CD4-positive, alpha-beta T cell treated with Interleukin-2 at 100 ng/mL for 4 hours (primary cell): ENCODE measurements around the gene RECQL5.

Experiments
- DNase-seq: peaks from one replicate; pipeline ENCODE4 v3.0.0-alpha.2; 2020; ENCODE audit warnings: low spot score

RECQL5 gene

GRCh38 chr17:75633486-75634375, 33.2 kb downstream of the RECQL5 start:
- peak; percentile 51 for DNase-seq

- DNase-seq, result peak; percentile 82
These were observed 34.0 kb downstream of the RECQL5 start, which contains the start of gene SMIM5 for GRCh38 chr17:75632863-75633485. Gene SMIM5, plus strand, starts transcription at chr17:75633434. Its CDS starts 6,768 bp downstream, at chr17:75640202.

GRCh38 chr17:75632428-75632827, 34.5 kb downstream of the RECQL5 start:
- no peak for DNase-seq

- no peak for DNase-seq
These were observed 35.6 kb downstream of the RECQL5 start for GRCh38 chr17:75631353-75631752.

GRCh38 chr17:75630071-75630917, 36.7 kb downstream of the RECQL5 start:
- no peak for DNase-seq

GRCh38 chr17:75629157-75629556, 37.8 kb downstream of the RECQL5 start:
- DNase-seq, result no peak

DNA sequence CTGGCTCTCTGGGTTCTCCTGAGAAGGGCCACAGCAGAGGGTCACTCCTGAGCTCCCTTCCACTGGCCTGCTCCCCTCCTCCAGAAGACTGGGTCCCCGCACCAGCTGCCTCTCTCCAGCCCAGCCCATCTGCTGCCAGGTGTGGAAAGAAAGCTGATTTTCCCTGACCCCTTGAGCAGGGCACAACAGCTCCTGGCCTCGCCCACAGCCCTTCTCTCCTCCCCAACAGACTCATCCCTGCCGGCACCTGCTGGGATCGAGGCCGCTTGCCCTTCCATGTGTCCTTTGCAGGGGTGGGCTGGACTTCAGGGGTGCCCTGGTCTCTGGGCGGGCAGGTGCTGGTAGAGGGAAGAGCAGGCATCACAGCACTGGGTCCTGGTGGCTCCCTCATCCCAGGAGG, 38.5 kb downstream of the RECQL5 start:
- no peak for DNase-seq

DNA sequence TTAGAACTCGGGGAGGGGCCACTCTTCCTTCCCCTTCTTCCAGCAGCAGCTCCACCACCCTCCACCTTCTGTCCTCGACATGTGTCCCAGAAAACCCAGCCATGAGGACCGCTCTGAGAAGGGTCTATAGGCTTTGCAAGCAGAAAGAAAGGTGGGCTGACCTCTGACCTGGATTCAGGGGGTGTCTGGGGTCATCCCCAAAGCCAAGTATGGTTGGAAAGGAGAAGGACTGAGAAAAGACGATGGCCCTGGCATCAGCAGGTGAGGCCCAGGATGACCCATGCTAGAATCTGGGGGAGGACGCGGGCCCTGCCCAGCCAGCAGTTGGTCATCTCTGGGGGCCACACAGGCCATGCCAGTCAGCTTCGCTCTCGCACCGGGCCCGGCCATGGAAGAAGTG, 39.9 kb downstream of the RECQL5 start:
- DNase-seq, result no peak

DNA sequence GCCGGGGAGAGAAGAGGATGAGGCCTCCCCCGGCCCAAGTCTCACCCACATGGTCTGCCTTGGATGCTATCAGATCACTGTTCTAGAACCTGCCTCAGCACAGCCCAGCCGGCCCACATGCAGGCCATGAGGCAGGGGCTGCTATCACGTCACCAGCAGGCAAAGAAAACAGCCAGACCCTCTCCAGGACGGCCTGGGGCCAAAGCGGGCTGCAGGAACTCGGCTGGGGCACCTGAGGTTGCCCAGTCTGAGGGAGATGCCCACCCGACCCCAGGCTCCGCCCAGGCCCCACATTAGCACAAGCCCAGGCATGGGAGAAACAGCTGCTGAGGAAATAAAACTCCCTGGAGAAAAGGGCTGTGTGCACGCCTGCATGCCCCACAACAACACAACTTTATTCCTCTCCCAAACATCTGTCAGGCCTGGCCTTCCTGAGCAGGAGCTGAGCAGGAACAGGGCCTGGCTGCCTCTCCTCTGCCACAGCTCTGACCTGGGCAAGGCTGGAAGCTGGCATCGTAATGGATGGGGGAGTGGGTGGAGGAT, 40.4 kb downstream of the RECQL5 start:
- DNase-seq, result no peak

GRCh38 chr17:75625813-75626486, 41.0 kb downstream of the RECQL5 start:
- DNase-seq, result no peak

DNA sequence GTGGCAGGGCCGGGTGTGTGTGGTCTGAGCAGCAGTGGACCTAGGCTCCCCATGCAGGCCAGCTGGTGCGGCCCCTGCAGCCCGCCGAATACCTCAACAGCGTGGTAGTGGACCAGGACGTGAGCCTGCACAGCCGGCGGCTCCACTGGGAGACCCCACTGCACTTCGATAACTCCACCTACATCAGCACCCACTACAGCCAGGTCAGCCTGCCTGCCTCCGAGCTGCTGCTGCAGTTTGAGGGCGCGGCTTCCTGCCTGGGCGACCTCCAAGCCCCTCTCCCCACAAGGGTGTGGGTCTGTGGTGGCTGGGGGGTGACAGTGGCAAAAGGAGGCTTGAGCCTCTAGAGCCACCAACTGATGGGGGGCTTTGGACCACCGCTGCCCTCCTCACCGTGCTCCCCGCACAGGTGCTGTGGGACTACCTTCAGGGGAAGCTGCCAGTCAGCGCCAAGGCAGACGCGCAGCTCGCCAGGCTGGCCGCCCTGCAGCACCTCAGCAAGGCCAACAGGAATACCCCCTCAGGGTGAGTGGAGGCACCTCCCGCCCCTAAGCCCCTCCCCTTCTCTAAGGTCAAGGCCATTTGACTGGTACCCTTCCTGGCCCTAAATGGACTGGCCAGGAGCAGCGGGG, 42.1 kb downstream of the RECQL5 start:
- no peak for DNase-seq

- DNase-seq, result no peak
These were observed 42.9 kb downstream of the RECQL5 start for GRCh38 chr17:75624021-75624420.

GRCh38 chr17:75623386-75623785, 43.6 kb downstream of the RECQL5 start:
- no peak for DNase-seq

DNA sequence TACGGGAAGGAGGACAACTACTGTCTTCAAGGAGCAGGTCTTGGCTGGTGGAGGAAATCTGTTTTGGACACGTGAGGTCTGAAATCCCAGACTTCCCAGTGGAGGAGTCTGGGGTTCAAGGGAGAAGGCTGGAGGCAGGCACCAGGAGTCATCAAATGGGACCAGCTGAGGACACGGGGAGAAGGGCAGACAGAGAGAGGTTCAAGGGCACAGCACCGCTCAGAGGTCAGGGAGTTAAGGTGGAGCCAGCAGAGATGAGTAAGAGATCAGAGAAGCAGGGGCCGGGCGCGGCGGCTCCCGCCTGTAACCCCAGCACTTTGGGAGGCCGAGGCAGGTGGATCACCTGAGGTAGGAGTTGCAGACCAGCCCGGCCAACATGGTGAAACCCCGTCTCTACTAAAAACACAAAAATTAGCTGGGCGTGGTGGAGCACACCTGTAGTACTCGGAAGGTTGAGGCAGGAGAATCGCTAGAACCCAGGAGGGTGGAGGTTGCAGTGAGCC, 44.1 kb downstream of the RECQL5 start:
- DNase-seq, result no peak

GRCh38 chr17:75622076-75622475, 44.9 kb downstream of the RECQL5 start:
- DNase-seq, result no peak

- DNase-seq, result no peak
These were observed 45.5 kb downstream of the RECQL5 start for GRCh38 chr17:75621489-75621888.

GRCh38 chr17:75619506-75620431, 47.2 kb downstream of the RECQL5 start:
- DNase-seq, result no peak

DNA sequence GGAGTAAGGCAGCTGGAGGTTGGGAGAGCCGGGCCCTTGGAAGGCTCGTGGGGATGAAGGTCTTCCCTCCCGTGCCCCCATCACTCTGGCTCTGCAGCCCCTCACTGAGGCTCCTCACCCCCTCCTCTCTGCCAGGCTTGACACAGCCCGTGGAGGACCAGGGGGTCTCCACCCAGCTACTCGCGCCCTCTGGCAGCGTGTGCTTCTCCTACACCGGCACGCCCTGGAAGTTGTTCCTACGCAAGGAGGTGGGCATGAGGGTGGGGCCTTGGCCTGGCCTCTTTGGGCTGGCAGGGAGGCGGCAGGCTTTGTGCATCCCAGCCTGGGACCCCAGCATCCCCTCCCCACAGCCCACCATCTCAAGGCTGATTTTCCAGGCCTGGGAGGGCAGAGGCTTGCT, 49.3 kb downstream of the RECQL5 start:
- DNase-seq, result no peak

- DNase-seq, result no peak
These were observed 49.7 kb downstream of the RECQL5 start for GRCh38 chr17:75617218-75617617.
